Left hindlimb (tissue), 1 donor: ENCODE results near the gene MANBA.

Source experiments
- DNase-seq: peaks from one replicate; pipeline ENCODE4 v3.0.0-alpha.2; 2018

MANBA gene

GRCh38 chr4:102760645-102761295 is at the start of gene MANBA:
Gene MANBA (minus strand): TSS chr4:102760968. CDS start chr4:102760894, 74 bp downstream.
- peak; percentile 85 for DNase-seq

DNA sequence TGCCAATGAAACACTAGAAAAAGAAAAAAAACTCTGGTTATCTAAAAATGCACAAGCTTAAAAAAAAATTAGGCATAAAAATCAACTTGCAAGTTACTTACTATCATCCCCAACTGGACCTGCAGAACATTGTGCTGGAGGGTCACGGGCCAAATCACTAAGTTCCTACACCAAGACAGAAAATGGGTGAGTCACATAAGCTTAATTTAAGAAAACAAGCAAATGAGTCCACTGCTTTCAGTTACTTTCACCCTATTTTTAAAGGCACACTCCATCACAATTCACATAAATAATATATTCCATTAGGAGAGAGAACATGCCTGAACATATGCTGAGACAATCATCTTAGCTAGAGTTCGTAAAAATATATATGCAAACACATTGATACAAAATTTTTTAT is 48.9 kb upstream of the MANBA start:
- no peak for DNase-seq

- DNase-seq = no peak
Measured at GRCh38 chr4:102809190-102809589, 48.4 kb upstream of the MANBA start.

DNA sequence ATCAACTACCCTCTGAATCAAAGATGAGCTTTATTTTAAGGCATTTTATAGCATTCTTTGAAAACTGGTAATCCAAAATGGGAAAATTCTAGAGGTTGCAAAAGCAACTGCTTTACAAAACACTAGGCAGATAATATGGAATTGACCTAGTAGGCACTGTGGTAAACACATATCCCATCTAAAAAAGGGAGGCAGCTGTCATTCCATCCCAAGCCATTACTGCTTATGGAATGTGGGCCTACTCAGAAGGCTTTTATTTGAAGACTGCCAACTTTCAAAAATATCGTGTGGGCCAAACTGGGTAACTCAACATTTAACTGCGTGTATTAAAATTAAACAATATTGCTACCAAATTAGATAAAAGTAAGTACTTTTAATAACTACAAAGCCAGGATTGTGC is 47.2 kb upstream of the MANBA start:
- no peak for DNase-seq

DNA sequence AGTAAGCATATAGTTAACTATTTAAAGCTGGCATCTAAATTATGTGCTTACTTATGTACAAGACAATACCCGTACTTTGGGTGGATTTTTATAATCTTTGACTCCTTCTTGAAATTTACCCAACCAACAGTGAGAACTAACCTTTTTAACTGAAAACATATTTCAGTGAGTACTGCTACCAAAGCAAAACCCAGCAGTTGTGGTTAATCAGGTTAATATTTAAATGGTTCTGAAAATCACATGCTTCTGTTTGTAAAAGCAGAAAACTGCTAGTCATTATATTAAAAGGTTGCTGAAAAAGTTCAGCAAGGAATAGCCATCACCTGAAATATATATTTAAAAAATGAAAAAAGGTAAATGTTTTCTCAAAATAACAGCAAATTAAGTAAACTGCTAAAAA is 46.6 kb upstream of the MANBA start:
- no peak for DNase-seq

DNA sequence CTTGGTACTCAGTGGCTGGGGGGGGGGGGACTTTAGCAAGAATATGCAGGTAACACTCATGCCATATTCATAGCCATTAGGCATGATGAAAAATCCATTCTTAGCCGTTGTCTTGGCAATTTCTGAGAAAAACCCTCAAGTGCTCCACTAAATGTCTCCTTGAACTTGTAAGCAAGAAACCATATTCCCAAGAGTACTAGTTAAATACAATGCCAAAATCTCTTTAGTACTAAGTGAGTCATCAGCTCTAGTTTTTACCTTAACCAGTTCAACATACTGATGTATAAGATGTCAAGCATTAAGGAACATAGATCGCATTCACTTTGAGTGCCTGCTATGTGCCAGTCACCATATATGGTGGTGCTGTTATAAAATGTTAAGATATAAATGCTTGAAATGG is 39.0 kb upstream of the MANBA start:
- DNase-seq = no peak

- DNase-seq = no peak
Measured at GRCh38 chr4:102794999-102795398, 34.2 kb upstream of the MANBA start.

GRCh38 chr4:102792361-102792936 is 31.7 kb upstream of the MANBA start:
- no peak for DNase-seq

GRCh38 chr4:102791318-102791835 is 30.6 kb upstream of the MANBA start:
- no peak for DNase-seq

DNA sequence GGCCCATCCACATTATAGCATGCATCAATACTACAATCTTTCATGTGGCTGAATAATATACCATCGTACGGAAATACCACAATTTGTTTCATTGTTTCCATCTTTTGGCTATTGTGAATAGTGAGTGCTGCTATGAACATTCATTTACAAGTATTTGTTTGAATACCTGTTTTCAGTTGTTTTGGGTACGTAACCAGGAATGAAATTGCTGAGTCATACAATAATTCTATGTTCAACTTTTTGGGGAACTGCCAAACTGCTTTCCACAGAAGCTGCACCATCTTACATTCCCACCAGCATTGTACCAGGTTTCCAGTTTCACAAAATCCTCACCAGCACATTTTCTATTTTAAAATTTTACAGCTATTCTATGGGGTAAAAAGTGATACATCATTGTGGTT is 28.5 kb upstream of the MANBA start:
- DNase-seq = no peak

GRCh38 chr4:102787944-102788343 is 27.2 kb upstream of the MANBA start:
- no peak for DNase-seq

DNA sequence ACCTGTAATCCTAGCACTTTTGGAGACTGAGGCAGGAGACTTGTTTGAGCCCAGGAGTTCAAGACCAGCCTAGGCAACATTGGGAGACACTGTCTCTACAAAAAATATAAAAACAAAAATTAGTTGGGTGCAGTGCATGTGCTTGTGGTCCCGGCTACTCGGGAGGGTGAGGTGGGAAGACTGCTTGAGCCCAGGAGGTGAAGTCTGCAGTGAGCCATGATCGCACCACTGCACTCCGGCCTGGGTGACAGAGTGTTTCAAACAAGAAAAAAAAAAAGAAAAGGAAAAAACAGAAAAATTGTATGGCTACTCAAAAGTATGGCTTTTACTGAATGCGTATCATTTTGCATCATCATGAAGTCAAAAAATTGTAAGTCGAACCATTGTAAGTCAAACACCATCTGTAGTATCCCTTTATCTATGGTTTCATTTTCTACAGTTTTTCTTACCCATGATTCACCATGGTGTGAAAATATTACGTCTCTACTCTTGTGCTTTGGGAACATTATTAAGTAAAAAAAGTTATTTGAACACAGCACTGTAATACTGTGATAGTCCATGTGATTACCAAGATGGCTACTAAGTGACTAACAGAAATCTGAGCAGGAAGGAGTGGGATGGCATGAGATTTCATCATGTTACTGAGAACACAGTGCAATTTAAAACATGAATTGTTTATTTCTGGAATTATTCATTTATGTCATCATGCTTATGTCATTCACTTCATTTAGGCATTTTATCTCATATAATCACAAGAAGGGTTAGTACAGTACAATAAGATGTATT is 26.5 kb upstream of the MANBA start:
- DNase-seq = no peak

DNA sequence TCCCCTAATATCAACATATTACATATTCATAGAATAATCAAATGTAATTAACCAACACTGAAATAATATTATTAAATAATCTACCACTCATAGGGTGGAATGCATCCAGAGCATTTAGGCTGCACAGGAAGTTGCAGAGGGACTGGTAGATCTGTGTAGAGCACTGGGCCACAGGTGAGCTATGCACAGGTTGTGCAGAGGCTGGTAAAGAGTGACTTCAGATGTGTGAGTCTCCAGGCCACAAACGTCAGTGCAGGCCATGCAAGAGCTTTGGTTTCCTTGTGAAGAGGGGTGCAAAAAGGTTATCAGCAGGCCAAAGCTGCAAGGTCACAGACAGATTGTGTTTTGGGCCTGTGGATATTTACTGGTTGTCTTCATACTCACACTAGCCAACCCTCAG is 25.5 kb upstream of the MANBA start:
- no peak for DNase-seq

DNA sequence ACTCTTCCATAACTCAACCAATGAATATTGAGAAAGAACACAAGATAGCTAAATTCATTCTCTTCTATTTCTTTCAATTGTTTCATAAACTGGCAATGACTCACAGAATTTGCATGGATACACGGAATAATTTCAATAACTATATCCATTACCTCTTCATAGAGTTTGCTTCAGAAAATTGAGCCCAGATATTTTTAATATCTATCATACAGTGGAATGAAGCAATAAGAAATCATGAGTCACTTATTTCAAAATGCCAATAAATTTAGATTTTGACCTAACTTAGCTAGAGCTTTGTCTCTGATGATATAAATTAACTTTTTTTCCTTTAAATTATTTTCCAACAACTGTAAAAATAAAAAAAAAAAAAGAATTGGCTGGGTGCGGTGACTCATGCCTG is 22.2 kb upstream of the MANBA start:
- DNase-seq = no peak

DNA sequence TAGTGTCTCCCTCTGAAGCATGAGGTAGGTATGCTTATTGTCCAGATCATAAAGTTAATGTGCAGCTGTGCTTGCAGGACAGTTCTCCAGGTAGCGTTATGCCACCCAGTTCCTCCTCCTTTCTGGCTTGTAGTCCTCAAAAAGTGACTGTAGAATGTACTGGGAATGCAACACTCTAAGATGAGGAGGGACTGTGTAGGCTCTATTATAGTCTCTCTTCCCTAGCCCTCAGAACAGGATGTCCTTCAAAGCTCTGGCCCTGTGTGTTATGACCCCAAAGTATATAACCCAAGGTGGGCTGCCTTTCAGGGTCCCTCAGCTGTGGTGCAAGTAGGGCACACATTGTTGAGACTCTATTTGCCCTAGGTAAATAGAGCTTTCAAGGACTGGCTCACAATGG is 20.8 kb upstream of the MANBA start:
- DNase-seq = no peak

GRCh38 chr4:102780476-102781144 is 19.8 kb upstream of the MANBA start:
- no peak for DNase-seq

DNA sequence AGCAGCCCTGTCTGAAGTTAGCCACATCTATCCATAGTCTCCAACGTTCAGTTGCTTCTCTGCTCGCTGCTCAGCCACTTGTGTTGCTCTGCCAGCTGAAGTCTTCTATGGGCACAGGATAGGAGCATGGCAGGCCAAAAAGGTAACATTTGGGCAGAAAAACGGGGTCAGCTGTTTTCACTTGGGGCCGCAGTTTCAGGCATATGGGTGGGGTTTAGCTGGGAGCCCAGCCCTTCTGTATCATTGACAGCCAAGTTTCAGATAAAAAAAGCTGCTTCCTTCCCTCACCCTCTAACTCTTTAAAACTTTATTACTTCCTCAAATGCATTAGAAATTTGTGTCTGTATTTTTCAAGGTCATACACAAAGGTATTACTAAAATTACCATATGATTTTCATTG is 18.4 kb upstream of the MANBA start:
- DNase-seq = no peak

DNA sequence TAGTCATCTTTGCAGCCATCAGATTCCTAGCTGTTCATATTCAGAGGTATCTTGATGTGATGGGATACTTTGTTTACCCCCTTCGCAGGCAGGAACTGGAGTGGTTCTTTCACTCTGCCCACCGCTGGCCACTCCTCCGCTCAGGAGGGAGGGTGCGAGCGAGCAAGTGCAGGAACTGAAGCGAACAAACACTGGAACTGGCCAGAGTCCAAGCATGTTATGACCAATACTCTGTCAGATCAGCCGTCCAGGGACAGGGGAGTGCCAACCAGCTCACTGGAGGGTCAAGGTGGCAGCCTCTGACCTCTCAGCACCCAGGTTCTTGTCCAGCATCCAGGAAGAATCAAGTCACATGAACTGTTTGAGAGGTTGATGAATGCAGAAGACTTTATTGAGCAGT is 18.0 kb upstream of the MANBA start:
- DNase-seq = no peak

- no peak for DNase-seq
Measured at GRCh38 chr4:102775805-102776204, 15.0 kb upstream of the MANBA start.

GRCh38 chr4:102774254-102774653 is 13.5 kb upstream of the MANBA start:
- DNase-seq = no peak

DNA sequence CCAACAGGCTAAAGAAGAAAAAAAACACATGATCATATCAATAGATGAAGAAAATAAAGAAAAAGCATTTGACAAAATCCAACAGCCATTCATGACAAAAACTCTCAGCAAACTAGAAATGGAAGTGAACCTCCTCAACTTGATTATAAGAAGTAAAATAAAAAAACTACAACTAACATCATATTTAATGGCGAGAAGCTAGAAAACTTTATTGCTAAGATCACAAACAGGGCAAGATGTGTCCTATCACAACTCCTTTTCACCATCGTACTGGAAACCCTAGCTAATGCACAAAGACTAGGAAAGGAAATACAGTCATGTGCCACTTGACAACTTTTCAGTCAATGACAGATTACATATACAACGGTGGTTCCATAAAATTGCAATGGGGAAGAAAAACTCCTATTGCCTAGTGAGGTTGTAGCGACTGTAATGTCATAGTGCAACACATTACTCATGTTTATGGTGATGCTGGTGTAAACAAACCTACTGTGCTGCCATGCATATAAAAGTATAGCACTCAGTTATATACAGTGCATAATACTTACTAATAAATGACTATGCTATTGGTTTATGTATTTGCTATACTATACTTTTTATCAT is 12.1 kb upstream of the MANBA start:
- no peak for DNase-seq

DNA sequence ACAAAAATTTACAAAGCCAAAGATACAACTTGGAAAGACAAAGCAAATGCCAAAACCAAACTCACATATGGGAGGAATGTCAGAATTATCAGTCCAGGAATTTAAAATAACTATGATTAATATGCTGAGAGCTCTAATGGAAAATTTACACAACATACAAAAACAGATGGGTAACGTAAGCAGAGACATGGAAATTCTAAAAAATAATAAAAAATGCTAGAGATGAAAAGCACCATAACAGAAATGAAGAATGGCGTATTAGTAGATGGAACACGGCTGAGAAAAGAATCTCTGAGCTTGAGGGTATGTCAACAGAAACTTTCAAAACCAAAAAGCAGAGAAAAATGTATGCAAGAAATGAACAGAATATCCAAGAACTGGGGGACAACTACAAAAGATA is 4.1 kb upstream of the MANBA start:
- DNase-seq = no peak

DNA sequence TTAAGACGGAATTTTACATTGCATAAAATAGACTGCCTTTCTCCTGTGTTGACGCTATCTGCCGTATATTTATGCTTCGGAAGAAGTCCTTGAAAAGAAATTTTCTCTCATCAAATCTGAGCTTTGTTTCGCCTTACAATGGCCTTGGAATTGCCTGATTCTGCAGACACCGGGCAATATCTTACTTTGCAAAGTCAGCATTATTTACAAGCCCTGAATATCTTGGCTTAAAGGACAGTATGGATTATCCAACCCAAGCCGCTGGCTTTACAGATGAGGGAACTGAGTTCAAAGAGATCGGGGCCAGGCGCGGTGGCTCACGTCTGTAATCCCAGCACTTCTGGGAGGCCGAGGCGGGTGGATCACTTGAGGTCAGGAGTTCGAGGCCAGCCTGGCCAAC is 1.1 kb upstream of the MANBA start:
- DNase-seq = no peak
